ENCODE data around the gene AGBL1. TPM values are rescaled to one million over a fixed set of nuclear protein-coding genes. Genes with fewer than 3 reads are reported as not detected.

AGBL1 gene
- polyA plus RNA-seq, 1 donor (not counting 4 experiments of a cell fraction or from before 2014, with no cell fraction given): not detected

- FAIRE-seq (no peak), DNase-seq (ENCODE audit: low read depth, low spot score) (no peak)
- H3K79me2 ChIP-seq (ENCODE audit: control insufficient read depth, insufficient read depth, low read length): no peaks in the 10 kb centered on the region
- H4K20me1 ChIP-seq (ENCODE audit: control insufficient read depth, extremely low read depth, insufficient read depth, low read length): no peaks in the 10 kb centered on the region
- H3K36me3 ChIP-seq (ENCODE audit: control insufficient read depth in 2 of 2, extremely low read depth in 1 of 2, insufficient read depth in 2 of 2, low read length in 2 of 2): no peaks in the 10 kb centered on the region
- no peaks in the 10 kb centered on the region for H3K9me1 ChIP-seq (ENCODE audit: control insufficient read depth, extremely low read depth, insufficient read depth, low read length)
- H3K27me3 ChIP-seq (ENCODE audit: control insufficient read depth, extremely low read depth, insufficient read depth, low read length): no peaks in the 10 kb centered on the region
- H3K9ac ChIP-seq (ENCODE audit: control insufficient read depth, extremely low read depth, insufficient read depth, low read length): no peak overlapping the region
- no peak for TF ChIP-seq CTCF (optimal IDR thresholded peaks at IDR 0.05 in 1 of 3, IDR thresholded peaks at IDR 0.05 in 1 of 3, conservative IDR thresholded peaks at IDR 0.05 in 1 of 3; ENCODE audit: extremely low read depth in 1 of 3, insufficient read depth in 2 of 3, low read length in 3 of 3)
- no peaks in the 10 kb centered on the region for H3K4me1 ChIP-seq (ENCODE audit: control insufficient read depth, extremely low read depth, insufficient read depth, low read length)
- H3K4me2 ChIP-seq (ENCODE audit: control insufficient read depth, extremely low read depth, insufficient read depth, low read depth, low read length): no peak overlapping the region
- H3K27ac ChIP-seq (ENCODE audit: control insufficient read depth, insufficient read depth, low read length): no peak overlapping the region
- no peak overlapping the region for H2AFZ ChIP-seq (ENCODE audit: control insufficient read depth, low read length)
- dilution Hi-C loops (cut with MboI; ENCODE audit: extremely low pct_ligation_motif_present, low sequenced_read_pairs): no loop called here
- H3K9me3 ChIP-seq (ENCODE audit: control insufficient read depth, low read depth, low read length): no peaks in the 10 kb centered on the region
- H3K4me3 ChIP-seq (ENCODE audit: control insufficient read depth in 2 of 3, extremely low read depth in 1 of 3, insufficient read depth in 2 of 3, low read depth in 1 of 3, low read length in 3 of 3): no peak overlapping the region
Observed at GRCh38 chr15:86906376-86906775, 826.7 kb downstream of the AGBL1 start.

- FAIRE-seq (no peak), DNase-seq (ENCODE audit: low read depth, low spot score) (no peak)
- Histone ChIP-seq H3K27ac (ENCODE audit: control insufficient read depth, insufficient read depth, low read length) (no peak overlapping the region), H4K20me1 (ENCODE audit: control insufficient read depth, extremely low read depth, insufficient read depth, low read length) (no peaks in the 10 kb centered on the region), H3K36me3 (ENCODE audit: control insufficient read depth in 2 of 2, extremely low read depth in 1 of 2, insufficient read depth in 2 of 2, low read length in 2 of 2) (no peaks in the 10 kb centered on the region), H2AFZ (ENCODE audit: control insufficient read depth, low read length) (no peak overlapping the region), H3K79me2 (ENCODE audit: control insufficient read depth, insufficient read depth, low read length) (no peaks in the 10 kb centered on the region), H3K4me3 (ENCODE audit: control insufficient read depth in 2 of 3, extremely low read depth in 1 of 3, insufficient read depth in 2 of 3, low read depth in 1 of 3, low read length in 3 of 3) (no peak overlapping the region), H3K4me2 (ENCODE audit: control insufficient read depth, extremely low read depth, insufficient read depth, low read depth, low read length) (no peak overlapping the region), H3K9me3 (ENCODE audit: control insufficient read depth, low read depth, low read length) (no peaks in the 10 kb centered on the region), H3K9ac (ENCODE audit: control insufficient read depth, extremely low read depth, insufficient read depth, low read length) (no peak overlapping the region), H3K4me1 (ENCODE audit: control insufficient read depth, extremely low read depth, insufficient read depth, low read length) (no peaks in the 10 kb centered on the region), H3K9me1 (ENCODE audit: control insufficient read depth, extremely low read depth, insufficient read depth, low read length) (no peaks in the 10 kb centered on the region), H3K27me3 (ENCODE audit: control insufficient read depth, extremely low read depth, insufficient read depth, low read length) (no peaks in the 10 kb centered on the region)
- dilution Hi-C loops (cut with MboI; ENCODE audit: extremely low pct_ligation_motif_present, low sequenced_read_pairs): no loop called here
- TF ChIP-seq EZH2 (IDR thresholded peaks at IDR 0.05; ENCODE audit: low read length): no peak
- no peak for TF ChIP-seq CTCF (optimal IDR thresholded peaks at IDR 0.05 in 1 of 3, IDR thresholded peaks at IDR 0.05 in 1 of 3, conservative IDR thresholded peaks at IDR 0.05 in 1 of 3; ENCODE audit: extremely low read depth in 1 of 3, insufficient read depth in 2 of 3, low read length in 3 of 3)
Observed at GRCh38 chr15:86911022-86911421, 831.4 kb downstream of the AGBL1 start.
